Measurements from ENCODE around the gene NCBP1. TPM values are rescaled to one million over a fixed set of nuclear protein-coding genes. Genes with fewer than 3 reads are reported as not detected.

Gene NCBP1
- total RNA-seq, 1 donor from 2014 or later, result 55.9 TPM

DNA sequence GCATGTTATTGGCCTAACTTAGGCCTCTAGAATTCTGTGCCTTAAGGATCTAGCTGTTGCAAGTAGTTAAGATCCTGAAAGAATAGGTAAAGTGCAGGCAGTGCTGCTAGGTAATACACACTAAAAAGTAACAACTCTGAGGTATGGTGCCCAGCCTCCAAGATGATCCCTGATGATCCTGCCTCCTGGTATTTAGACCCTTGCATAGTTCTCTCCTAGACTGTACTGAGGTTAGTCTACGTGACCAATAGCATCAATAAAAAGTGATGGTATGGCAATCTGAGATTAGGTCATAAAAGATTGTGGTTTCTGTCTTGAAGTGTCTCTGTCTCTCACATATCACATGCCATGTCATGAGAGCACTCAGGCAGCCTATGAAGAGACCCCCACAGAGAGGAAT, 9.7 kb upstream of the NCBP1 start:
- no peak overlapping the region for H3K4me3 ChIP-seq
- peaks cover 19% of the 10 kb centered on the region for H4K20me1 ChIP-seq (ENCODE audit: low read depth)
- H3F3A ChIP-seq (ENCODE audit: low read depth), result no peaks in the 10 kb centered on the region
- no peak overlapping the region for H3K4me2 ChIP-seq
- Mint-ChIP-seq H3K27me3 (ENCODE audit: insufficient read depth, low read depth) (no peaks in the 10 kb centered on the region), H3K36me3 (peaks cover 42% of the 10 kb centered on the region), H3K9me3 (peaks cover 4% of the 10 kb centered on the region), H3K4me1 (peaks cover 4% of the 10 kb centered on the region), H3K27ac (no peak overlapping the region), H3K4me3 (no peak overlapping the region)
- DNase-seq (ENCODE audit: low spot score), result no peak
- no peak overlapping the region for H2AFZ ChIP-seq (replicated peaks)
- peaks cover 9% of the 10 kb centered on the region for H3K4me1 ChIP-seq
- no peak overlapping the region for H3K27ac ChIP-seq
- no peak for TF ChIP-seq EZH2 (IDR thresholded peaks at IDR 0.05)
- no peak for TF ChIP-seq EZH2phosphoT487 (IDR thresholded peaks at IDR 0.05)
- TF ChIP-seq, protein P1, sequence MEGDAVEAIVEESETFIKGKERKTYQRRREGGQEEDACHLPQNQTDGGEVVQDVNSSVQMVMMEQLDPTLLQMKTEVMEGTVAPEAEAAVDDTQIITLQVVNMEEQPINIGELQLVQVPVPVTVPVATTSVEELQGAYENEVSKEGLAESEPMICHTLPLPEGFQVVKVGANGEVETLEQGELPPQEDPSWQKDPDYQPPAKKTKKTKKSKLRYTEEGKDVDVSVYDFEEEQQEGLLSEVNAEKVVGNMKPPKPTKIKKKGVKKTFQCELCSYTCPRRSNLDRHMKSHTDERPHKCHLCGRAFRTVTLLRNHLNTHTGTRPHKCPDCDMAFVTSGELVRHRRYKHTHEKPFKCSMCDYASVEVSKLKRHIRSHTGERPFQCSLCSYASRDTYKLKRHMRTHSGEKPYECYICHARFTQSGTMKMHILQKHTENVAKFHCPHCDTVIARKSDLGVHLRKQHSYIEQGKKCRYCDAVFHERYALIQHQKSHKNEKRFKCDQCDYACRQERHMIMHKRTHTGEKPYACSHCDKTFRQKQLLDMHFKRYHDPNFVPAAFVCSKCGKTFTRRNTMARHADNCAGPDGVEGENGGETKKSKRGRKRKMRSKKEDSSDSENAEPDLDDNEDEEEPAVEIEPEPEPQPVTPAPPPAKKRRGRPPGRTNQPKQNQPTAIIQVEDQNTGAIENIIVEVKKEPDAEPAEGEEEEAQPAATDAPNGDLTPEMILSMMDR (IDR thresholded peaks at IDR 0.05), result no peak
- no peak overlapping the region for H3K9ac ChIP-seq
- no peaks in the 10 kb centered on the region for H3K9me3 ChIP-seq (ENCODE audit: low read depth)
- peaks cover 27% of the 10 kb centered on the region for H3K36me3 ChIP-seq
- no peaks in the 10 kb centered on the region for H3K27me3 ChIP-seq
- peaks cover 31% of the 10 kb centered on the region for H3K79me2 ChIP-seq (ENCODE audit: low read depth)

DNA sequence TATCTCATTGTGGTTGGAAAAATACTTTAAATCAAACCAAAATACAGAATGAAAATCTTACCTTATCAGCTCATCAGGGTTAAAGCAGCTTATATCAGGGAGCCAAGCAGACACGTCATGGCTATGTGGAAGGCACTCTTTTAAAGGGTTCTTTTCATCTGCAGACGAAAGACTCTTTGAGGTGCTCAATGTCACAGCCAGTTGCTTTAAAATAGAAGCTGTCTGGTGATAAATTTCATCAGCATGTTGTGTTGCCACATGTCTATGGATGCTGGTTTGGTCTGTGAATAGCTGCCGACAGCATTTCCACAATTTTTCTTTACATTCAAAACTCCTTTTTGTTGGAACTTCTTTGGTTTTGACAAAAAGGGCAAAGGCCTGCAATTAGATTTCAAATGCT, 8.0 kb upstream of the NCBP1 start:
- Histone ChIP-seq H3K4me3 (no peak overlapping the region), H3K36me3 (peaks cover 27% of the 10 kb centered on the region), H2AFZ (replicated peaks) (no peak overlapping the region), H3K9me3 (ENCODE audit: low read depth) (no peaks in the 10 kb centered on the region), H3F3A (ENCODE audit: low read depth) (no peaks in the 10 kb centered on the region), H3K27me3 (no peaks in the 10 kb centered on the region), H3K9ac (no peak overlapping the region), H3K79me2 (ENCODE audit: low read depth) (peaks cover 48% of the 10 kb centered on the region), H3K4me1 (peaks cover 10% of the 10 kb centered on the region), H4K20me1 (ENCODE audit: low read depth) (peaks cover 22% of the 10 kb centered on the region), H3K27ac (no peak overlapping the region), H3K4me2 (no peak overlapping the region)
- TF ChIP-seq, protein P1 (IDR thresholded peaks at IDR 0.05), result no peak
- TF ChIP-seq EZH2phosphoT487 (IDR thresholded peaks at IDR 0.05) (no peak), EZH2 (IDR thresholded peaks at IDR 0.05) (no peak)
- H3K4me3 Mint-ChIP-seq, result no peak overlapping the region
- peaks cover 36% of the 10 kb centered on the region for H3K36me3 Mint-ChIP-seq
- no peaks in the 10 kb centered on the region for H3K27me3 Mint-ChIP-seq (ENCODE audit: insufficient read depth, low read depth)
- no peak for DNase-seq (ENCODE audit: low spot score)
- no peak overlapping the region for H3K27ac Mint-ChIP-seq
- peaks cover 4% of the 10 kb centered on the region for H3K9me3 Mint-ChIP-seq
- H3K4me1 Mint-ChIP-seq, result peaks cover 7% of the 10 kb centered on the region

DNA sequence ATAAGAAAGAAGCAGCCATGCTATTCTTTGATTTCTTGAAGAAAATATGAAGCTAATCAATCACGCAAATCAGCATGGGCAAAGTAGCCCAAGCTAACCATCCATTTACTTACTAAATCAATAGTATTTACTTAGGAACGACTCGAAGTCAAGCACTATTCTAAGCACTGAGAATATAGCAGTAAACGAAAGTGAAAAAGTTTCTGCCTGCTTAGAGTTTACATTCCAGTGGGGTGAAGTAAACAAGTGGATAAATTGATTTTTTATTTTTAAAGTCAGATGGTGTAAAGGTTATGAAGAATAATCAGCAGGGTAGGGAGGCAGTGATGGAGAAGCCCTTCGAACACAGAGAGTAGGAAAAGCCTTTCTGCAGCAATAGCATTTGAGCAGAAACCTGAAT, 6.0 kb upstream of the NCBP1 start:
- Histone ChIP-seq H3K4me2 (no peak overlapping the region), H3F3A (ENCODE audit: low read depth) (peaks cover 14% of the 10 kb centered on the region), H3K36me3 (peaks cover 22% of the 10 kb centered on the region), H4K20me1 (ENCODE audit: low read depth) (peaks cover 22% of the 10 kb centered on the region), H3K27ac (no peak overlapping the region), H3K9me3 (ENCODE audit: low read depth) (no peaks in the 10 kb centered on the region), H3K9ac (no peak overlapping the region), H3K27me3 (no peaks in the 10 kb centered on the region), H3K4me3 (no peak overlapping the region), H3K4me1 (peaks cover 17% of the 10 kb centered on the region), H3K79me2 (ENCODE audit: low read depth) (peaks cover 65% of the 10 kb centered on the region), H2AFZ (replicated peaks) (no peak overlapping the region)
- Mint-ChIP-seq H3K27ac (no peak overlapping the region), H3K4me3 (no peak overlapping the region), H3K36me3 (peaks cover 21% of the 10 kb centered on the region), H3K4me1 (peaks cover 14% of the 10 kb centered on the region), H3K27me3 (ENCODE audit: insufficient read depth, low read depth) (no peaks in the 10 kb centered on the region), H3K9me3 (peaks cover 2% of the 10 kb centered on the region)
- TF ChIP-seq EZH2phosphoT487 (IDR thresholded peaks at IDR 0.05), result no peak
- TF ChIP-seq EZH2 (IDR thresholded peaks at IDR 0.05), result no peak
- TF ChIP-seq, protein P1 (IDR thresholded peaks at IDR 0.05), result no peak
- DNase-seq (ENCODE audit: low spot score), result no peak

Measured in neural progenitor cell (in vitro differentiated cells).